Stimulated activated naive CD8-positive, alpha-beta T cell treated with anti-CD3 and anti-CD28 coated beads, Interleukin-15, amount 100 ng/mL, for 72 hours (primary cell): Measurements from ENCODE around the gene IL22RA1.

Source experiments
- ATAC-seq: fragments of 150-1000 bp; cut with Tn5 transposase; 2 replicates; pipeline ENCODE4 v1.10.0; 2021; ENCODE audit warnings: mild to moderate bottlenecking, moderate library complexity
- DNase-seq, 2 donors: peaks; one replicate each; pipeline ENCODE4 v3.0.0; 2021 to 2022
- H3K27ac Mint-ChIP-seq, 2 donors: one replicate each; pipeline ENCODE4 v1.8.0; 2022; ENCODE audit warnings: mild to moderate bottlenecking in 2 of 2, mixed read lengths in 2 of 2, moderate library complexity in 2 of 2
- H3K27me3 Mint-ChIP-seq: one replicate; pipeline ENCODE4 v1.8.0; 2022; ENCODE audit warnings: mixed read lengths
- H3K4me1 Mint-ChIP-seq: one replicate; pipeline ENCODE4 v1.8.0; 2022; ENCODE audit warnings: mild to moderate bottlenecking, mixed read lengths
- H3K4me3 Mint-ChIP-seq, 2 donors: one replicate each; pipeline ENCODE4 v1.8.0; 2022; ENCODE audit warnings: mild to moderate bottlenecking in 2 of 2, mixed read lengths in 2 of 2, moderate library complexity in 1 of 2
- H3K9me3 Mint-ChIP-seq, 2 donors: one replicate each; pipeline ENCODE4 v1.8.0; 2022; ENCODE audit warnings: mixed read lengths in 2 of 2

The IL22RA1 gene

GRCh38 chr1:24070821-24071393, 72.0 kb downstream of the IL22RA1 start:
- ATAC-seq (peak; percentile 94), DNase-seq (peak; percentile 72 to 74)
- Mint-ChIP-seq H3K27ac (no peak overlapping the region), H3K9me3 (no peaks in the 10 kb centered on the region), H3K4me1 (no peaks in the 10 kb centered on the region), H3K4me3 (no peak overlapping the region), H3K27me3 (peaks cover 9% of the 10 kb centered on the region)

GRCh38 chr1:24069817-24070216, 73.1 kb downstream of the IL22RA1 start:
- H3K4me1 Mint-ChIP-seq, result no peaks in the 10 kb centered on the region
- no peak overlapping the region for H3K4me3 Mint-ChIP-seq
- no peak overlapping the region for H3K27ac Mint-ChIP-seq
- no peak for DNase-seq
- peaks cover 9% of the 10 kb centered on the region for H3K27me3 Mint-ChIP-seq
- no peaks in the 10 kb centered on the region for H3K9me3 Mint-ChIP-seq
- ATAC-seq, result no peak
